Esophagus (tissue), 2 donors: ENCODE data around the gene AKNA. TPM values are rescaled to one million over a fixed set of nuclear protein-coding genes. Genes with fewer than 3 reads are reported as not detected.
A peak's percentile ranks its signal among the peaks of the same experiment; 100 is the strongest.

Experiments
- H3K27ac ChIP-seq, 2 donors: one replicate each; pipeline ENCODE4 v1.5.1; 2013; ENCODE audit warnings: low read depth in 2 of 2, mild to moderate bottlenecking in 2 of 2, inconsistent platforms in 1 of 2, low read length in 1 of 2, moderate library complexity in 1 of 2
- H3K27me3 ChIP-seq, 2 donors: one replicate each; pipeline ENCODE4 v1.6.1; 2013; ENCODE audit warnings: low read length in 2 of 2, control low read depth in 1 of 2, mild to moderate bottlenecking in 1 of 2; ENCODE audit not compliant: insufficient read depth in 2 of 2, control insufficient read depth in 1 of 2
- H3K36me3 ChIP-seq, 2 donors: one replicate each; pipeline ENCODE4 v1.6.1; 2013; ENCODE audit warnings: low read length in 1 of 2; ENCODE audit not compliant: control insufficient read depth in 2 of 2, insufficient read depth in 2 of 2
- H3K4me1 ChIP-seq, 2 donors: one replicate each; pipeline ENCODE4 v1.6.1; 2013; ENCODE audit warnings: low read length in 1 of 2; ENCODE audit not compliant: control insufficient read depth in 2 of 2, insufficient read depth in 2 of 2
- H3K4me3 ChIP-seq, 2 donors: one replicate each; pipeline ENCODE4 v1.5.1; 2013; ENCODE audit warnings: low read length in 2 of 2, mild to moderate bottlenecking in 2 of 2, low read depth in 1 of 2, moderate library complexity in 1 of 2
- H3K9me3 ChIP-seq, 2 donors: one replicate each; pipeline ENCODE4 v1.6.1; 2013; ENCODE audit warnings: mild to moderate bottlenecking in 2 of 2, low read depth in 1 of 2, low read length in 1 of 2, moderate library complexity in 1 of 2; ENCODE audit not compliant: control insufficient read depth in 2 of 2, insufficient read depth in 1 of 2
- WGBS, 2 donors: extraction: QIAGEN DNeasy Blood & Tissue Kit; methylation state at CpG; one replicate each; pipeline ENCODE4 v1.1.7; 2013; 5-methylcytosine and 5-hydroxymethylcytosine counted together
- polyA plus RNA-seq, 2 donors: library from polyadenylated mRNA; stranded (reverse); fragments of 200-250 nt; gene quantifications; one replicate each; pipeline ENCODE4 v1.2.3, GENCODE V29; 2013
- donor health status: healthy with polysubstance abuse.
- donor health status: Bipolar disorder and iron deficiency.

Gene AKNA
- polyA plus RNA-seq, 2 donors: 5.8 to 8.3 TPM

DNA sequence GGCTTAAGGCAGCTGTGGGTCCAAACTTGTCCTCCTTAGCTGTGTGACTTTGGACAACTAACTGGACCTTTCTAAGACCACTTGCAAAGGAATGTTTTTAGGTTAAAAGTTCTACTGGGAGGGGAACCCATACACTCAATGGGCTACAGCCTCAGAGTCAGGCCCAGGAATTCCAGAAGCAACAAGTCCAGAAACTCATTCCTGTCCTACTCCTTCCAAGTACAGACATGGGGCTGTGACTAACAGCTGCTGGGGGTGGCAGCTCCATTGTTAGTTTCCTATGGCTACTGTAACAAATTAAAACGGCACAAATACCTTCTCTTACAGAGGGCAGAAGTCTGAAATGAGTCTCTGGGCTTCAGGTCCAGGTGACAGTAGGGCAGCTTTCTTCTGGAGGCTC is 12.4 kb upstream of the AKNA start:
- Histone ChIP-seq H3K4me1 (no peaks in the 10 kb centered on the region), H3K27me3 (no peaks in the 10 kb centered on the region), H3K27ac (peak overlapping the region in 1 of 2 donors; percentile 26), H3K36me3 (peaks cover 0 to 6% of the 10 kb centered on the region in 2 donors), H3K4me3 (no peak overlapping the region), H3K9me3 (no peaks in the 10 kb centered on the region)
- WGBS, 2 donors: 28 to 50% methylated on average over 1 of the region's 1 CpG

DNA sequence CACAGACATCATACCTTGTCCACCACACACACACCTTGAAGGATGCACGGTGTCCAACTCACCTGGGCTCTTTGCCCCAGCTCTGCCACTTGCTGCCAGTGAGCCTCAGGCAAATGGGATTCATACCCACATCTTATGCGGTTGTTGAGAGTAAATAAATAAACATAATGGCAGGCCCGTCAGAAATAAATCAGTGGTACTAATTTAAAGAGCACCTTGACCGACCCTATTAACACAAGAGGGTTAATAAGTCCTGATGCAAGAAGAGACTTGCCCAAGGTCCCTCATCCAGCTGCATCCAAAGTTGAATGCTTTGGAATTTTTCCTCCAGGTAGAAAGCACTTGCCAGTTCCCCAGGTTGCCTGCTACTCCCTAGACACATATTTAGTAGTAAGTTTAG is 11.6 kb upstream of the AKNA start:
- H3K9me3 ChIP-seq: no peaks in the 10 kb centered on the region
- 57 to 71% methylated on average over 4 of the region's 4 CpGs for WGBS, 2 donors
- H3K4me3 ChIP-seq: no peak overlapping the region
- H3K27ac ChIP-seq: no peak overlapping the region
- peaks cover 0 to 2% of the 10 kb centered on the region in 2 donors for H3K4me1 ChIP-seq
- no peaks in the 10 kb centered on the region for H3K27me3 ChIP-seq
- H3K36me3 ChIP-seq: peaks cover 0 to 6% of the 10 kb centered on the region in 2 donors

DNA sequence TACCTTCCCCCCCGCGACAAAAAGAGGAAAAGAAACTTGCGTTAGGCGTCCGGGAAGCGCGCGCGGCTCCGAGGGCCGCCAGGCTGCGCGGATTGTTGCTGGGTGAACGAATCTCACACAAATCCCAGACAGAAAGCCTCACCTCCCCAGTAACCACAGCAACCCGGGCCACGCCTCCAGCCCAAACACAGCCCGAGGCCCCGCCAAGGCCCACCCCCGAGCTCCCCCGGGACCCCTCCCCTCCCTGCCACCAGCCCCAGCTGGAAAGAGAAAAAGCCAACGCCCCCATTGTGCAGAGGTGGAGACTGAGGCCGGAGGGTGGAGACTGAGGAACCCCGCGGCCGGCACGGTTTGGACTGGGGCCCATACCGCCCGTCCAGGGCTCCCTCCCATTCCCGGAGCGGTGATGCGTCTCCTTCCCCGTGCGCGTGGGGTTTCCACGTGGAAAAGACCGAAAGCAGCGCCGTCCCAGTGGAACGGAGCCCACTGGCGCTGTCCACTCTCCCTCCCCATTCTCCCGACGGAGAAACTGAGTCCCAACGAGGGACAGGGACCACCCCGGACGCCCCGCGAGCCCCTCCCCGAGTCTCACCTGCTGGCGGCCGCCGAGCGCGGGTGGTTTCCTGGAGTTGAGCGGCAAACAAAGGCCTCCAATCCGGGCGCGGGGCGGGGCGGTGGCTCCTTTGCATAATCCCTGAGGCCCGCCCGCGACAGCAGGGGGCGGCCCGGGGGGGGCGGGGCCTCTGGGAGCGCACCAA is 10.2 kb upstream of the AKNA start:
- H3K4me1 ChIP-seq: peaks cover 0 to 2% of the 10 kb centered on the region in 2 donors

GRCh38 chr9:114397219-114397847 is 9.6 kb upstream of the AKNA start:
- Histone ChIP-seq H3K4me1 (peaks cover 0 to 2% of the 10 kb centered on the region in 2 donors), H3K27ac (peak overlapping the region; percentile 26 to 89), H3K36me3 (no peaks in the 10 kb centered on the region), H3K9me3 (no peaks in the 10 kb centered on the region), H3K27me3 (no peaks in the 10 kb centered on the region), H3K4me3 (peak overlapping the region; percentile 68 to 74)
- WGBS, 2 donors: 15 to 19% methylated on average over 14 of the region's 14 CpGs

More for the DNA sequence above, 10.2 kb upstream of the AKNA start:
- 0 to 1% methylated on average over 47 to 66 of the region's 66 CpGs for WGBS, 2 donors
- Histone ChIP-seq H3K36me3 (peaks cover 0 to under 1% of the 10 kb centered on the region in 2 donors), H3K27ac (peak overlapping the region; percentile 86 to 89), H3K4me3 (peak overlapping the region; percentile 68 to 74), H3K27me3 (no peaks in the 10 kb centered on the region), H3K9me3 (no peaks in the 10 kb centered on the region)

DNA sequence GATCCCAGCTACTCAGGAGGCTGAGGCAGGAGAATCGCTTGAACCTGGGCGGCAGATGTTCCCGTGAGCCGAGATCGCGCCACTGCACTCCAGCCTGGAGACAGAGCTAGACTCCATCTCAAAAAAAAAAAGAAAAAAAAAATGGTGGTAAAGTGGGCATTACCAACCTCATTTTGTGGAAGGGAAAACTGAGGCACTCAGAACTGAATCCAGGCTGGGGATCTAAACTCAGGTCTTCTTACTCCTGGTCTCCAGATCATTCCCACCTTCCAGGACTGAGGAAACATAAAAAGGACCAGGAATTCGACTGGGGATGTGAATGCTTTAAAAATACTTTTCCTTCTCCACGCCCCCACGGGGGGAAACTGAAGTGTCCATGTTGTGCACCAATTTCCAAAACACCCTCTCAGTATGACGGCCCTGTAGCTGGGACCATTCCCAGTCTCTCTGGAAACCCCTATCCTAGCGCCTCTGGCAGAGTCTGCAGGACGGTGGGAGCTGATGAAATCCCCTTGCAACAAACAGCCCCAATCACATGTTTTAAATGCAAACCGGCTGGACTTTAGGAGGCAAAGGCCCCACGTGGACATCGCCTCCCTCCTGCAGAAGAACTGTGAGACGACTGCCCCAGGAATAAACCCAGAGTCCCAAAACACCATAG is 8.9 kb upstream of the AKNA start:
- Histone ChIP-seq H3K36me3 (no peaks in the 10 kb centered on the region), H3K4me3 (no peak overlapping the region), H3K4me1 (peaks cover 0 to 2% of the 10 kb centered on the region in 2 donors), H3K27ac (no peak overlapping the region), H3K27me3 (no peaks in the 10 kb centered on the region), H3K9me3 (no peaks in the 10 kb centered on the region)
- 69 to 75% methylated on average over 16 of the region's 16 CpGs for WGBS, 2 donors

GRCh38 chr9:114395768-114396167 is 8.0 kb upstream of the AKNA start:
- 94 to 95% methylated on average over 5 of the region's 5 CpGs for WGBS, 2 donors
- H3K4me3 ChIP-seq: no peak overlapping the region
- H3K9me3 ChIP-seq: no peaks in the 10 kb centered on the region
- H3K36me3 ChIP-seq: no peaks in the 10 kb centered on the region
- peaks cover 0 to 2% of the 10 kb centered on the region in 2 donors for H3K4me1 ChIP-seq
- no peak overlapping the region for H3K27ac ChIP-seq
- H3K27me3 ChIP-seq: no peaks in the 10 kb centered on the region

- Histone ChIP-seq H3K9me3 (no peaks in the 10 kb centered on the region), H3K27ac (peak overlapping the region in 1 of 2 donors; percentile 8), H3K36me3 (no peaks in the 10 kb centered on the region), H3K27me3 (no peaks in the 10 kb centered on the region), H3K4me1 (peaks cover 0 to 2% of the 10 kb centered on the region in 2 donors), H3K4me3 (no peak overlapping the region)
- WGBS, 2 donors: 46 to 48% methylated on average over 5 of the region's 5 CpGs
Measured at GRCh38 chr9:114395334-114395617, 7.5 kb upstream of the AKNA start.

GRCh38 chr9:114394523-114395333 is 6.9 kb upstream of the AKNA start:
- no peaks in the 10 kb centered on the region for H3K36me3 ChIP-seq
- WGBS, 2 donors: 53 to 63% methylated on average over 7 of the region's 7 CpGs
- H3K9me3 ChIP-seq: no peaks in the 10 kb centered on the region
- no peaks in the 10 kb centered on the region for H3K27me3 ChIP-seq
- H3K27ac ChIP-seq: peak overlapping the region in 1 of 2 donors; percentile 8
- H3K4me1 ChIP-seq: peaks cover 0 to 2% of the 10 kb centered on the region in 2 donors
- H3K4me3 ChIP-seq: no peak overlapping the region

DNA sequence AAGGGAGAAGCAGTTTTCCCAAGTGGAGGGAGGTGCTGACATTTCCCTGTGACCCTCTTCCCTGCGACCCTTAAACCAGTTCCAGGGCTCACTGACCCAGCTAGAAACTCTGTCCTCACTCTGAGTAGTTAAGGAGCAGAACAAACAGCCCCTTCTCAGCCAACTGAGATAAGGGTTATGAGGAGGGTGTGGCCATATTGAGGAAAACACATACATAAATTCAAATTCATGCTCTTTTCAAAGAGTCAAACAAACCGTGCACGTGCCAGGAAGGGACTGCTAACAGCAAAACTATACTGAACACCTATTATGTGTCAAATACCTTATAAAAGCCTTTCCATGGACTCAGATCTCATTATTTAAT is 4.9 kb upstream of the AKNA start:
- peaks cover 4 to 6% of the 10 kb centered on the region in 2 donors for H3K4me1 ChIP-seq
- H3K27ac ChIP-seq: peak overlapping the region; percentile 4 to 52
- no peaks in the 10 kb centered on the region for H3K27me3 ChIP-seq
- H3K4me3 ChIP-seq: no peak overlapping the region
- peaks cover 0 to 2% of the 10 kb centered on the region in 2 donors for H3K36me3 ChIP-seq
- 20 to 31% methylated on average over 3 of the region's 3 CpGs for WGBS, 2 donors
- no peaks in the 10 kb centered on the region for H3K9me3 ChIP-seq
